K562 (cell line): ENCODE measurements around the gene LRMDA.

ENCODE experiments used
- CCAR2 ChIP-seq: fragments of 200-400 bp; formaldehyde crosslinking; IDR thresholded peaks from 2 replicates; pipeline ENCODE4 v1.6.1; 2017; ENCODE audit warnings: mild to moderate bottlenecking, low read depth, low read length
- CTCF ChIP-seq, 3 experiments: IDR thresholded peaks in 2 of 3; conservative IDR thresholded peaks in 1 of 3; 2 replicates each; pipeline ENCODE4 v1.5.1; 2011 to 2012; ENCODE audit warnings: low read length in 3 of 3, mild to moderate bottlenecking in 3 of 3, control low read depth in 2 of 3, improper control_type of control experiment in 1 of 3, inconsistent platforms in 1 of 3, low read depth in 1 of 3, mixed read lengths in 1 of 3, moderate library complexity in 1 of 3; ENCODE audit not compliant: insufficient read depth in 2 of 3
- MXI1 ChIP-seq: IDR thresholded peaks from 2 replicates; pipeline ENCODE4 v1.6.1; 2011; ENCODE audit warnings: low read depth, mild to moderate bottlenecking, improper control_type of control experiment, low read length
- RB1 ChIP-seq: fragments of 450-650 bp; IDR thresholded peaks from 2 replicates; pipeline ENCODE4 v1.6.1; 2017; ENCODE audit warnings: low read depth, mild to moderate bottlenecking
- SMAD3 ChIP-seq: fragments of 450-650 bp; formaldehyde crosslinking; conservative IDR thresholded peaks from 2 replicates; pipeline ENCODE4 v1.4.0; 2020; ENCODE audit warnings: mild to moderate bottlenecking
- TAF1 ChIP-seq: IDR thresholded peaks from 2 replicates; pipeline ENCODE4 v1.6.1; 2011; ENCODE audit warnings: mild to moderate bottlenecking, low read length, moderate library complexity; ENCODE audit not compliant: insufficient read depth, control insufficient read depth, severe bottlenecking; ENCODE audit errors: extremely low read depth
- ZNF311 ChIP-seq: fragments of 250-450 bp; sonication (Bioruptor Pico); IDR thresholded peaks from 2 replicates; pipeline ENCODE4 v1.4.0; 2020; ENCODE audit warnings: mild to moderate bottlenecking, moderate library complexity

- no peak for TF ChIP-seq TAF1
- TF ChIP-seq CTCF (IDR thresholded peaks at IDR 0.05 in 2 of 3, conservative IDR thresholded peaks at IDR 0.05 in 1 of 3; ENCODE audit: insufficient read depth in 2 of 3, low read depth in 1 of 3, low read length in 3 of 3), result 0 out of 6 replicates have a peak, but pooled peaks of 1 of the 3 experiments have one; percentile 31
- TF ChIP-seq ZNF311 (CRISPR knock-in tag), result no peak
- TF ChIP-seq RB1, result no peak
- no peak for TF ChIP-seq MXI1
- TF ChIP-seq SMAD3 (CRISPR knock-in tag), result no peak
- no peak for TF ChIP-seq CCAR2
These were observed 608.8 kb downstream of the LRMDA start for GRCh38 chr10:76040107-76040829.
